ENCODE data around the gene S1PR4.

DNA sequence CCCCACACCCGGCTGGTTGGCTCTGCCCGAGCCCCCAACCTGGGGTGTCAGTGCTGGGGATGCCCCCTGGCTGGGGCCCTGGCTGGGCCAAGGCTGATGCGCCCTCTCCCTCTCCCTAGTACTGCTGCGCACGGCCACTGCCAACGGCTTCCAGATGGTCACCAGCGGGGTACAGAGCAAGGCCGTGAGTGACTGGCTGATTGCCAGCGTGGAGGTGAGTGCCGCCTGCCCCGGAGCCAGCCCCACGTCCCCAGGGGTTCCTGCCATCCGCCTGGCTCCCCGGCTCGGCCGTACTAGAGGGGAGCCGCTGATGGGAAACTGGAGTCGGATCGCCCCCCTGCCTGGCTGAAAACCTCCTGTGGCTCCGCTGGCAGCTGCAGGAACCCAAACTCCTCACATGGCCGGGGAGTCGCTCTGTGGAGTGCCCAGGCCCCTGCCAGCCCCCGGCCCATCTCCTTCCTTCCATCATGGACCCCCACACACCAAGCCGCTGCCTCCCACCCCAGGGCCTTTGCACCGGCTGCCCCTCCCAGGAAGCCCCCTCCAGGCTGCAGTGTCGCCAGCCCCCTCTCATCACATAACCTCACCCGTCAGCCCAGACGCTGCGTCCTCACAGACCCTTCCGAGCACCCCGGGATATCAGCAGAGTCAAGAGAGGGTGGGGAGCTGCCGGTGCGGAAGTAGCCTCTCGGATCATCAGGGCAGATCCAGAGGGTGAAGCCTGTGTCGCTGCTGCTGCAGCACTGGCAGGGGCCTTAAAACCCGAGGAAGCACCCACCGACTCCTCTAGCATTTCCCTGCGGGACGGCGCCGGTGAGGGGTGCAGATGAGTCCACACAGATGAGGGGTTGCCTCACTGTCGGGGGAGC lies 17.7 kb downstream of the S1PR4 start:
- TF ChIP-seq, protein P1, sequence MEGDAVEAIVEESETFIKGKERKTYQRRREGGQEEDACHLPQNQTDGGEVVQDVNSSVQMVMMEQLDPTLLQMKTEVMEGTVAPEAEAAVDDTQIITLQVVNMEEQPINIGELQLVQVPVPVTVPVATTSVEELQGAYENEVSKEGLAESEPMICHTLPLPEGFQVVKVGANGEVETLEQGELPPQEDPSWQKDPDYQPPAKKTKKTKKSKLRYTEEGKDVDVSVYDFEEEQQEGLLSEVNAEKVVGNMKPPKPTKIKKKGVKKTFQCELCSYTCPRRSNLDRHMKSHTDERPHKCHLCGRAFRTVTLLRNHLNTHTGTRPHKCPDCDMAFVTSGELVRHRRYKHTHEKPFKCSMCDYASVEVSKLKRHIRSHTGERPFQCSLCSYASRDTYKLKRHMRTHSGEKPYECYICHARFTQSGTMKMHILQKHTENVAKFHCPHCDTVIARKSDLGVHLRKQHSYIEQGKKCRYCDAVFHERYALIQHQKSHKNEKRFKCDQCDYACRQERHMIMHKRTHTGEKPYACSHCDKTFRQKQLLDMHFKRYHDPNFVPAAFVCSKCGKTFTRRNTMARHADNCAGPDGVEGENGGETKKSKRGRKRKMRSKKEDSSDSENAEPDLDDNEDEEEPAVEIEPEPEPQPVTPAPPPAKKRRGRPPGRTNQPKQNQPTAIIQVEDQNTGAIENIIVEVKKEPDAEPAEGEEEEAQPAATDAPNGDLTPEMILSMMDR (IDR thresholded peaks at IDR 0.05), result no peak
- TF ChIP-seq, protein P2, sequence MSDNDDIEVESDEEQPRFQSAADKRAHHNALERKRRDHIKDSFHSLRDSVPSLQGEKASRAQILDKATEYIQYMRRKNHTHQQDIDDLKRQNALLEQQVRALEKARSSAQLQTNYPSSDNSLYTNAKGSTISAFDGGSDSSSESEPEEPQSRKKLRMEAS (CRISPR knock-in tag; IDR thresholded peaks at IDR 0.05), result no peak
- TF ChIP-seq TEAD4 (CRISPR knock-in tag; IDR thresholded peaks at IDR 0.05), result no peak
- no peak for TF ChIP-seq NR1H2 (CRISPR knock-in tag; IDR thresholded peaks at IDR 0.05)
- TF ChIP-seq NR3C1 (CRISPR knock-in tag; conservative IDR thresholded peaks at IDR 0.05; ENCODE audit: low read depth), result no peak
